ENCODE data around the gene CMA1.

- no peak for TF ChIP-seq CTCF (IDR thresholded peaks at IDR 0.05; ENCODE audit: insufficient read depth, low read depth, low read length)
- no peak for TF ChIP-seq EZH2 (IDR thresholded peaks at IDR 0.05; ENCODE audit: insufficient read depth, low read length)
These were observed 24.3 kb downstream of the CMA1 start for GRCh38 chr14:24483604-24484252.

All from astrocyte (in vitro differentiated cells and primary cell).